Muscle of leg (tissue), 11 donors: ENCODE measurements around the gene ARHGEF9. TPM values are rescaled to one million over a fixed set of nuclear protein-coding genes. Genes with fewer than 3 reads are reported as not detected.
A peak's percentile ranks its signal among the peaks of the same experiment; 100 is the strongest.

Experiments used
- DNase-seq: peaks from one replicate; pipeline ENCODE4 v3.0.0; 2013
- H3K27ac ChIP-seq: one replicate; pipeline ENCODE4 v1.5.1; 2013; ENCODE audit warnings: mild to moderate bottlenecking, low read length, control low read depth
- H3K27me3 ChIP-seq: one replicate; pipeline ENCODE4 v1.6.1; 2013; ENCODE audit warnings: low read length; ENCODE audit not compliant: control insufficient read depth, insufficient read depth
- H3K36me3 ChIP-seq: one replicate; pipeline ENCODE4 v1.6.1; 2013; ENCODE audit warnings: low read length; ENCODE audit not compliant: control insufficient read depth, insufficient read depth
- H3K4me1 ChIP-seq: one replicate; pipeline ENCODE4 v1.6.1; 2013; ENCODE audit warnings: low read length; ENCODE audit not compliant: control insufficient read depth, insufficient read depth
- H3K4me3 ChIP-seq: one replicate; pipeline ENCODE4 v1.5.1; 2013; ENCODE audit warnings: low read length, control low read depth
- H3K9me3 ChIP-seq: replicated peaks from 2 replicates; pipeline ENCODE4 v1.6.1; 2013; ENCODE audit warnings: low read depth, low read length; ENCODE audit not compliant: control insufficient read depth
- WGBS: methylation state at CpG from one replicate; pipeline ENCODE4 v1.1.5; 2013; ENCODE audit warnings: missing lambda C conversion rate; ENCODE audit not compliant: insufficient coverage; 5-methylcytosine and 5-hydroxymethylcytosine counted together
- polyA plus RNA-seq, 8 donors: library from polyadenylated mRNA; unstranded; fragments of 120-200 nt; gene quantifications; one replicate each; pipeline versions ENCODE4 v1.2.1 to v1.2.3, GENCODE V29; 2013; ENCODE audit warnings: inconsistent platforms in 1 of 8, low replicate concordance in 1 of 8; ENCODE audit not compliant: insufficient read length in 8 of 8, insufficient read depth in 1 of 8
- total RNA-seq: library from RNA; stranded (reverse); fragments of 120-200 nt; gene quantifications from one replicate; pipeline ENCODE4 v1.2.4, GENCODE V29; 2013

Gene ARHGEF9
- total and polyA plus RNA-seq, 9 donors: 20.8 to 25.3 (median 22.0) TPM

- H3K27ac ChIP-seq: no peak overlapping the region
- no peaks in the 10 kb centered on the region for H3K9me3 ChIP-seq
- H3K4me1 ChIP-seq: peaks cover 4% of the 10 kb centered on the region
- peak; percentile 51 for DNase-seq
- 78% methylated on average over 1 of the region's 3 CpGs for whole genome bisulfite sequencing
- H3K36me3 ChIP-seq: no peaks in the 10 kb centered on the region
- H3K27me3 ChIP-seq: no peaks in the 10 kb centered on the region
- H3K4me3 ChIP-seq: no peak overlapping the region
Observed at GRCh38 chrX:63737131-63737921, 47.7 kb downstream of the ARHGEF9 start.

GRCh38 chrX:63735882-63736281 is 49.1 kb downstream of the ARHGEF9 start:
- no peak overlapping the region for H3K4me3 ChIP-seq
- no peaks in the 10 kb centered on the region for H3K9me3 ChIP-seq
- no peaks in the 10 kb centered on the region for H3K27me3 ChIP-seq
- peaks cover 4% of the 10 kb centered on the region for H3K4me1 ChIP-seq
- H3K27ac ChIP-seq: no peak overlapping the region
- no peaks in the 10 kb centered on the region for H3K36me3 ChIP-seq
- DNase-seq: no peak
- no CpG with 5 or more reads among the region's 1 CpG for WGBS

- Histone ChIP-seq H3K27me3 (no peaks in the 10 kb centered on the region), H3K36me3 (peaks cover 5% of the 10 kb centered on the region), H3K27ac (no peak overlapping the region), H3K4me3 (no peak overlapping the region), H3K4me1 (no peaks in the 10 kb centered on the region), H3K9me3 (no peaks in the 10 kb centered on the region)
- no CpG with 5 or more reads among the region's 1 CpG for WGBS
- DNase-seq: peak; percentile 52
Observed at GRCh38 chrX:63720293-63720692, 64.7 kb downstream of the ARHGEF9 start.

DNA sequence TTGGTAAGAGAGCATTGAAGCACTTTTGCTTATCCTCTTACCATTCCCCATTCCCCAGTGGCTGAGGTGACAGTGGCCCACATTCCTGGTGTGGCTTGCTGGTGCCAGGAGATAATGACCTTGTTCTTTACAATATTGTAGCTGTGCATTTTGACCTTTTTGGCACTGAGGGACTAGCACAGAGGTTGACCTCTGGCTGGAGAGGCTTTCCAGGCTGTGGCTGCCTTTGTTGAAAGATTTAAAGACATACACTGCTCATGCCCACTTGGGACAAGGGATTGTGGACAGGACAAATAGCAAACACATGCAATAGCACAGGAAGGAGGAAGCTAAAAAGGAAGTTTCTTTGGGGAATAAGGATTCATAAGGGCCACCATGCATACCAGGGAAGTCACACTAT is 65.4 kb downstream of the ARHGEF9 start:
- DNase-seq: no peak
- Histone ChIP-seq H3K36me3 (peaks cover 5% of the 10 kb centered on the region), H3K27me3 (no peaks in the 10 kb centered on the region), H3K4me3 (no peak overlapping the region), H3K27ac (no peak overlapping the region), H3K9me3 (no peaks in the 10 kb centered on the region), H3K4me1 (no peaks in the 10 kb centered on the region)

DNA sequence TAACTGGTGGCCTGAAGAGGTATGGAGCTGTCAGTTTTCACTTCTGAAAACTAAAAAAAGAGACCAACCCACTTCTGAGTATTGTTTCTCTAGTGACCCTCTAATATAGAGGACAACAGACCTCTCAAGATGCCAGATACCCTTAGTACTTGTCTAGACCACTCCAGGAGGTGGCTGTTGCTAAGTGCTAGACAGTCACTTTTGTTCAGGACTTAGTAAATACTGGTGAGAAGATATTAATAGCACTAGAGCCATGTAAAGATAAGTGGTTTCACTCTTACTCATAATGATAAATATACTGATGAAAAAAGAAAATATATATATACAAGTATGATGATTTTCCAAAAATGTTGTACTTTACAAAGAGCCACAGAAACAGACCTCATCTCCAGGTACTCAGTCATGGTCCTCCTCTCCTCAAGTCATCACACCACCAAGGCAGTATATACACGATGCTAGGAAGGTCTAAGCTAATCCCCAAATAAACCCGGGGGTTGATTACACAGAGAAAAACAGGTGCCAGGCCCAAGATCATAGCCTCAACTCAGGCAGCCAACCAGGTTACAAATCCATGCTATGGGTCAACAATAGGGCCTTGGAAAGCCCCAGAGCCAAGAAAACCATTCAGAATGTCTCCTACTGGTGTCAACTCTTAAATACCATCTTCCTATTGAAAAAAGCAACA is 66.9 kb downstream of the ARHGEF9 start:
- DNase-seq: no peak
- Histone ChIP-seq H3K4me1 (no peaks in the 10 kb centered on the region), H3K4me3 (no peak overlapping the region), H3K36me3 (peaks cover 5% of the 10 kb centered on the region), H3K9me3 (no peaks in the 10 kb centered on the region), H3K27ac (no peak overlapping the region), H3K27me3 (no peaks in the 10 kb centered on the region)
- 78% methylated on average over 2 of the region's 2 CpGs for WGBS

GRCh38 chrX:63713526-63713925 is 71.5 kb downstream of the ARHGEF9 start:
- H3K4me1 ChIP-seq: no peaks in the 10 kb centered on the region
- no peaks in the 10 kb centered on the region for H3K27me3 ChIP-seq
- no peak for DNase-seq
- H3K27ac ChIP-seq: no peak overlapping the region
- H3K9me3 ChIP-seq: no peaks in the 10 kb centered on the region
- H3K36me3 ChIP-seq: no peaks in the 10 kb centered on the region
- no peak overlapping the region for H3K4me3 ChIP-seq
- no CpG with 5 or more reads among the region's 2 CpGs for WGBS

DNA sequence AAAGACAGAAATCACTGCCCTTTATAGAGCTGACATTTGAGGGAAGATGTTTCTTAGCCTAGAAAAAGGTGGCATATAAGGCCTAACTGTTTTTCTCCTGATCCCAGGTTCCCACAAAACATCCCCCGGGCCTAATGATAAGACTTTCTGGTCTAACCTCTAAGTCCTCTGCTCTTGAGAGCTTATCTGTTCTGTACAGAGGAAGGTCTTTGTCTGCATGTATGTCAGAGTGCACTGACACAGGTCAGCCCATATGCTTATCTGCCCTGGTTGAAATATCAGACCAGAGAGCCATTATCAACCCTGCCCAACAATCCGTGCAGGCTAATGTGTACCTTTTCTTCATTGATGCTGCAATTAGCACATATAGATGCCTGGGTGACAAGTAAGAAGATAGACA is 76.2 kb downstream of the ARHGEF9 start:
- no peak for DNase-seq
- no peaks in the 10 kb centered on the region for H3K9me3 ChIP-seq
- no peak overlapping the region for H3K27ac ChIP-seq
- H3K36me3 ChIP-seq: peaks cover 14% of the 10 kb centered on the region
- no peak overlapping the region for H3K4me3 ChIP-seq
- no peaks in the 10 kb centered on the region for H3K27me3 ChIP-seq
- H3K4me1 ChIP-seq: no peaks in the 10 kb centered on the region
- no CpG with 5 or more reads among the region's 2 CpGs for WGBS

- no CpG with 5 or more reads among the region's 1 CpG for WGBS
- Histone ChIP-seq H3K27me3 (no peaks in the 10 kb centered on the region), H3K36me3 (peaks cover 18% of the 10 kb centered on the region)
Observed at GRCh38 chrX:63702556-63702955, 82.5 kb downstream of the ARHGEF9 start.

GRCh38 chrX:63686878-63687714 is 97.9 kb downstream of the ARHGEF9 start:
- no peaks in the 10 kb centered on the region for H3K36me3 ChIP-seq
- H3K4me3 ChIP-seq: no peak overlapping the region
- no peak overlapping the region for H3K27ac ChIP-seq
- peak; percentile 24 for DNase-seq
- H3K4me1 ChIP-seq: no peaks in the 10 kb centered on the region
- 11% methylated on average over 1 of the region's 1 CpG for WGBS
- H3K9me3 ChIP-seq: peaks cover 7% of the 10 kb centered on the region
- no peaks in the 10 kb centered on the region for H3K27me3 ChIP-seq

More at GRCh38 chrX:63702556-63702955, 82.5 kb downstream of the ARHGEF9 start:
- no peak for DNase-seq
- Histone ChIP-seq H3K4me3 (no peak overlapping the region), H3K9me3 (no peaks in the 10 kb centered on the region), H3K27ac (no peak overlapping the region), H3K4me1 (no peaks in the 10 kb centered on the region)

- H3K36me3 ChIP-seq: peaks cover 16% of the 10 kb centered on the region
- H3K4me1 ChIP-seq: no peaks in the 10 kb centered on the region
- no CpG with 5 or more reads among the region's 3 CpGs for WGBS
- no peak overlapping the region for H3K27ac ChIP-seq
- no peak overlapping the region for H3K4me3 ChIP-seq
- DNase-seq: no peak
- peaks cover 2% of the 10 kb centered on the region for H3K9me3 ChIP-seq
- H3K27me3 ChIP-seq: no peaks in the 10 kb centered on the region
Observed at GRCh38 chrX:63680423-63680822, 104.6 kb downstream of the ARHGEF9 start.
